Liver (tissue), 9 donors: ENCODE measurements around the gene WNT5A. TPM values are rescaled to one million over a fixed set of nuclear protein-coding genes. Genes with fewer than 3 reads are reported as not detected.

ENCODE experiments used
- DNase-seq: peaks from one replicate; pipeline ENCODE4 v3.0.0-alpha.2; 2017; ENCODE audit warnings: low spot score
- H3K27ac ChIP-seq, 2 donors: one replicate each; pipeline ENCODE4 v1.7.0; 2013; ENCODE audit warnings: inconsistent platforms in 2 of 2, low read length in 2 of 2, control low read depth in 1 of 2, low read depth in 1 of 2, mild to moderate bottlenecking in 1 of 2
- H3K27me3 ChIP-seq, 4 donors: one replicate each; pipeline versions ENCODE4 v1.6.1 to v1.7.0; 2013; ENCODE audit warnings: low read length in 3 of 4, inconsistent platforms in 1 of 4, mild to moderate bottlenecking in 1 of 4, moderate library complexity in 1 of 4; ENCODE audit not compliant: control insufficient read depth in 4 of 4, insufficient read depth in 4 of 4
- H3K36me3 ChIP-seq, 4 donors: one replicate each; pipeline versions ENCODE4 v1.6.1 to v1.7.0; 2013; ENCODE audit warnings: low read length in 3 of 4, mild to moderate bottlenecking in 3 of 4, low read depth in 1 of 4, moderate library complexity in 1 of 4; ENCODE audit not compliant: control insufficient read depth in 4 of 4, insufficient read depth in 3 of 4
- H3K4me1 ChIP-seq, 4 donors: one replicate each; pipeline versions ENCODE4 v1.6.1 to v1.7.0; 2013; ENCODE audit warnings: low read length in 3 of 4, mild to moderate bottlenecking in 3 of 4, moderate library complexity in 1 of 4; ENCODE audit not compliant: control insufficient read depth in 4 of 4, insufficient read depth in 4 of 4
- H3K4me3 ChIP-seq, 3 donors: one replicate each; pipeline versions ENCODE4 v1.6.1 to v1.7.0; 2013; ENCODE audit warnings: low read length in 3 of 3, control low read depth in 1 of 3, low read depth in 1 of 3, mild to moderate bottlenecking in 1 of 3
- H3K9ac ChIP-seq, 2 donors: one replicate each; pipeline ENCODE4 v1.7.0; 2013; ENCODE audit warnings: low read length in 2 of 2, mild to moderate bottlenecking in 2 of 2, moderate library complexity in 2 of 2, control low read depth in 1 of 2, low read depth in 1 of 2
- H3K9me3 ChIP-seq, 4 donors: one replicate each; pipeline versions ENCODE4 v1.6.1 to v1.7.0; 2013; ENCODE audit warnings: low read length in 3 of 4; ENCODE audit not compliant: control insufficient read depth in 4 of 4
- CTCF ChIP-seq: fragments of 150-350 bp; IDR thresholded peaks from 2 replicates; pipeline ENCODE4 v1.5.1; 2017; ENCODE audit warnings: improper control_type of control experiment, low read depth, low read length; ENCODE audit not compliant: missing input control
- EGR1 ChIP-seq, 2 donors: IDR thresholded peaks; 2 replicates each; pipeline ENCODE4 v1.6.1; 2016 to 2018; ENCODE audit warnings: antibody characterized with exemption in 2 of 2, low read depth in 2 of 2
- FOXA1 ChIP-seq: IDR thresholded peaks from 2 replicates; pipeline ENCODE4 v1.6.1; 2016; ENCODE audit warnings: antibody characterized with exemption
- FOXA2 ChIP-seq: IDR thresholded peaks from 2 replicates; pipeline ENCODE4 v1.6.1; 2016; ENCODE audit warnings: antibody characterized with exemption
- GABPA ChIP-seq, 2 donors: IDR thresholded peaks in 1 of 2; conservative IDR thresholded peaks in 1 of 2; 2 replicates each; pipeline ENCODE4 v1.6.1; 2016; ENCODE audit warnings: antibody characterized with exemption in 2 of 2, mild to moderate bottlenecking in 1 of 2, moderate library complexity in 1 of 2
- HNF4A ChIP-seq, 2 donors: conservative IDR thresholded peaks; 2 replicates each; pipeline ENCODE4 v1.6.1; 2016; ENCODE audit warnings: antibody characterized with exemption in 2 of 2, mild to moderate bottlenecking in 2 of 2
- HNF4G ChIP-seq: IDR thresholded peaks from 2 replicates; pipeline ENCODE4 v1.6.1; 2016; ENCODE audit warnings: antibody characterized with exemption
- NR2F2 ChIP-seq: IDR thresholded peaks from 2 replicates; pipeline ENCODE4 v1.6.1; 2016; ENCODE audit warnings: antibody characterized with exemption
- RXRA ChIP-seq, 2 donors: IDR thresholded peaks; 2 replicates each; pipeline ENCODE4 v1.6.1; 2017 to 2018; ENCODE audit warnings: antibody characterized with exemption in 2 of 2, mild to moderate bottlenecking in 1 of 2
- SP1 ChIP-seq: IDR thresholded peaks from 2 replicates; pipeline ENCODE4 v1.6.1; 2018; ENCODE audit warnings: antibody characterized with exemption, mild to moderate bottlenecking
- TAF1 ChIP-seq: conservative IDR thresholded peaks from 2 replicates; pipeline ENCODE4 v1.6.1; 2016; ENCODE audit warnings: antibody characterized with exemption, mild to moderate bottlenecking
- YY1 ChIP-seq: IDR thresholded peaks from 2 replicates; pipeline ENCODE4 v1.6.1; 2016; ENCODE audit warnings: antibody characterized with exemption, mild to moderate bottlenecking
- ZBTB33 ChIP-seq: IDR thresholded peaks from 2 replicates; pipeline ENCODE4 v1.6.1; 2016; ENCODE audit warnings: antibody characterized with exemption
- WGBS: extraction: QIAGEN DNeasy Blood & Tissue Kit; methylation state at CpG from one replicate; pipeline ENCODE4 v1.1.7; 2013; 5-methylcytosine and 5-hydroxymethylcytosine counted together
- polyA plus RNA-seq, 2 donors: library from polyadenylated mRNA; stranded (reverse) in 1 of 2; unstranded in 1 of 2; fragments of 200-250 nt in 1 of 2; fragments of >200 nt in 1 of 2; fragmentation: Nextera tagmentation in 1 of 2; extraction: Ambion mirVana in 1 of 2; gene quantifications; one replicate each; pipeline versions ENCODE4 v1.2.1 to v1.2.3, GENCODE V29; 2013 to 2015
- total RNA-seq, 2 donors: library from RNA; depleted of rRNA; stranded (reverse); fragments of >200 nt; gene quantifications; one replicate each; pipeline ENCODE4 v1.2.3, GENCODE V29; 2014
- TF ChIP-seq, protein P1 (sequence below): IDR thresholded peaks from 2 replicates; pipeline ENCODE4 v1.6.1; 2016; ENCODE audit warnings: antibody characterized with exemption, mild to moderate bottlenecking
- TF ChIP-seq, protein P2 (sequence below): IDR thresholded peaks from 2 replicates; pipeline ENCODE4 v1.6.1; 2016; ENCODE audit warnings: antibody characterized with exemption
- donor health status: healthy.
- donor health status: healthy.
- donor health status: healthy.
- donor health status: healthy.
- donor health status: healthy.

WNT5A gene
- total and polyA plus RNA-seq, 4 donors = 0.18 to 1.3 (median 0.66) TPM

DNA sequence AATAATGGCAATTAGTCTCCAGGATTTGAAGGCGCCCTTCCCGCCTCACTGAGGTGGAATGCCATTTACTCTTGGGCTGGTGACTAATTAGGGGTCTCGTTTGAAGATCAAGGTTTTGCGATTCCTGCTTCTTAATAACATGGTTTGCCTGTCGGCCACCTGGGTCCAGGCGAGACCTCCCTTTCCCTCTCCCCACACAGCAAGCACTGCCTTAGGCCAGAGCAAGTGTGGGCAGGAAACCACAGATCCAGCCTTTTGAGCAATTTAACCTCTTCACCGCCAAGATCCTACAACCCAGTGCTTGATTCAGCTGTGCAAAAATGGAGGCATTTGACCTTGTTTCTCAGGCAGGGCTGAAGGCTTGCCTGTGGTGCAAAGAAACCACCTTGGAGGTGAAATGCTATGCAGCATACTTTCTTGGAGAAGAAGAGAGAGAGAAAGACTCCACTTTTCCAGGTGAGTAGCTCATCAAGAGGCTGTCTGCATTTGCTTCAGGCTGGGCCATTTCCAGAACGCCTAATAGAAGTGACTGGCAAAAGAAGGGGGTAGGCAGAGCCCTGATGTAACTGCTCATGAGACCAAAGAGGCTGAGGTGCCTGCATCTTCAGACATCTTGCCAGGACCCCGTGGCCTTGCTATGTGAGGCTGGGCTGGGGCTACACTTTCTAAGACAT, 34.1 kb upstream of the WNT5A start:
- Histone ChIP-seq H3K27me3 (no peaks in the 10 kb centered on the region), H3K9ac (no peak overlapping the region), H3K4me1 (peaks cover 2 to 39% (median 33%) of the 10 kb centered on the region in 4 donors), H3K9me3 (no peaks in the 10 kb centered on the region), H3K36me3 (no peaks in the 10 kb centered on the region), H3K4me3 (no peak overlapping the region), H3K27ac (peak overlapping the region in 1 of 2 donors; percentile 24)
- WGBS = 84% methylated on average over 9 of the region's 9 CpGs
- no peak for DNase-seq
- TF ChIP-seq NR2F2 = no peak
- TF ChIP-seq TAF1 = no peak
- no peak for TF ChIP-seq HNF4A (conservative IDR thresholded peaks at IDR 0.05)
- no peak for TF ChIP-seq RXRA (IDR thresholded peaks at IDR 0.05)
- TF ChIP-seq YY1 = no peak
- no peak for TF ChIP-seq EGR1 (IDR thresholded peaks at IDR 0.05; ENCODE audit: low read depth in 2 of 2)
- no peak for TF ChIP-seq CTCF
- TF ChIP-seq, protein P1, sequence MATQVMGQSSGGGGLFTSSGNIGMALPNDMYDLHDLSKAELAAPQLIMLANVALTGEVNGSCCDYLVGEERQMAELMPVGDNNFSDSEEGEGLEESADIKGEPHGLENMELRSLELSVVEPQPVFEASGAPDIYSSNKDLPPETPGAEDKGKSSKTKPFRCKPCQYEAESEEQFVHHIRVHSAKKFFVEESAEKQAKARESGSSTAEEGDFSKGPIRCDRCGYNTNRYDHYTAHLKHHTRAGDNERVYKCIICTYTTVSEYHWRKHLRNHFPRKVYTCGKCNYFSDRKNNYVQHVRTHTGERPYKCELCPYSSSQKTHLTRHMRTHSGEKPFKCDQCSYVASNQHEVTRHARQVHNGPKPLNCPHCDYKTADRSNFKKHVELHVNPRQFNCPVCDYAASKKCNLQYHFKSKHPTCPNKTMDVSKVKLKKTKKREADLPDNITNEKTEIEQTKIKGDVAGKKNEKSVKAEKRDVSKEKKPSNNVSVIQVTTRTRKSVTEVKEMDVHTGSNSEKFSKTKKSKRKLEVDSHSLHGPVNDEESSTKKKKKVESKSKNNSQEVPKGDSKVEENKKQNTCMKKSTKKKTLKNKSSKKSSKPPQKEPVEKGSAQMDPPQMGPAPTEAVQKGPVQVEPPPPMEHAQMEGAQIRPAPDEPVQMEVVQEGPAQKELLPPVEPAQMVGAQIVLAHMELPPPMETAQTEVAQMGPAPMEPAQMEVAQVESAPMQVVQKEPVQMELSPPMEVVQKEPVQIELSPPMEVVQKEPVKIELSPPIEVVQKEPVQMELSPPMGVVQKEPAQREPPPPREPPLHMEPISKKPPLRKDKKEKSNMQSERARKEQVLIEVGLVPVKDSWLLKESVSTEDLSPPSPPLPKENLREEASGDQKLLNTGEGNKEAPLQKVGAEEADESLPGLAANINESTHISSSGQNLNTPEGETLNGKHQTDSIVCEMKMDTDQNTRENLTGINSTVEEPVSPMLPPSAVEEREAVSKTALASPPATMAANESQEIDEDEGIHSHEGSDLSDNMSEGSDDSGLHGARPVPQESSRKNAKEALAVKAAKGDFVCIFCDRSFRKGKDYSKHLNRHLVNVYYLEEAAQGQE = no peak

DNA sequence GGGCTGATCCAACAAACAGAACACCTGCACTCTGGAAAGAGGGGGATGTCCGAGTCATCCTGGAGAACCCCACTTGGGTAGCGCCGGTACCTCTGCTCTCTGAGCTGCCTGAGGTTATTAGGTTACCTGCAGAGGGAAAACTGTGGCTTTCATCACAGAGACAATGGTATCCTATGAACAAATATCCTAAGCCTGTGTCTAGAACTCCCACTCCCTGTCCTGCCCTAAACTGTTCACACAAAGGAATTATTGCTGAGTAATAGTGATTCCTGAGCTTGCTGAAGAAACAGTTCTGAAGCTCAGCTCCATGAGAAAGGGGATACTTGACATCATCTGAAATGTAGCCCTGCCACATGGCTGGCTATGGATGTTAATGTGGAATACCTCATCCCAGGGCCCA, 31.9 kb upstream of the WNT5A start:
- Histone ChIP-seq H3K9me3 (no peaks in the 10 kb centered on the region), H3K4me3 (no peak overlapping the region), H3K27me3 (no peaks in the 10 kb centered on the region), H3K36me3 (no peaks in the 10 kb centered on the region), H3K27ac (no peak overlapping the region), H3K9ac (no peak overlapping the region), H3K4me1 (peaks cover 0 to 25% (median 17%) of the 10 kb centered on the region in 4 donors)
- TF ChIP-seq GABPA (IDR thresholded peaks at IDR 0.05 in 1 of 2, conservative IDR thresholded peaks at IDR 0.05 in 1 of 2) (no peak), CTCF (no peak), FOXA2 (no peak), ZBTB33 (no peak), YY1 (no peak), TAF1 (no peak), FOXA1 (no peak), NR2F2 (no peak), HNF4G (no peak), HNF4A (conservative IDR thresholded peaks at IDR 0.05) (no peak), EGR1 (IDR thresholded peaks at IDR 0.05; ENCODE audit: low read depth in 2 of 2) (no peak), SP1 (no peak)
- TF ChIP-seq, protein P2, sequence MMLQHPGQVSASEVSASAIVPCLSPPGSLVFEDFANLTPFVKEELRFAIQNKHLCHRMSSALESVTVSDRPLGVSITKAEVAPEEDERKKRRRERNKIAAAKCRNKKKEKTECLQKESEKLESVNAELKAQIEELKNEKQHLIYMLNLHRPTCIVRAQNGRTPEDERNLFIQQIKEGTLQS = no peak
- TF ChIP-seq, protein P1 = no peak
- no peak for DNase-seq
- WGBS = 97% methylated on average over 3 of the region's 3 CpGs
